Ishikawa (cell line): ENCODE data around the gene ATP6V0C.

Experiments
- CEBPB ChIP-seq: IDR thresholded peaks from 2 replicates; pipeline ENCODE4 v1.6.1; 2012
- CREB1 ChIP-seq: IDR thresholded peaks from 2 replicates; pipeline ENCODE4 v1.6.1; 2012; ENCODE audit warnings: low read depth
- EGR1 ChIP-seq: IDR thresholded peaks from 2 replicates; pipeline ENCODE4 v1.6.1; 2012
- EP300 ChIP-seq: IDR thresholded peaks from 2 replicates; pipeline ENCODE4 v1.6.1; 2012; ENCODE audit warnings: borderline replicate concordance
- FOXM1 ChIP-seq: IDR thresholded peaks from 2 replicates; pipeline ENCODE4 v1.6.1; 2012; ENCODE audit warnings: low read depth, borderline replicate concordance
- NFIC ChIP-seq: IDR thresholded peaks from 2 replicates; pipeline ENCODE4 v1.6.1; 2012
- RAD21 ChIP-seq: IDR thresholded peaks from 2 replicates; pipeline ENCODE4 v1.6.1; 2012; ENCODE audit warnings: low read depth
- TAF1 ChIP-seq: IDR thresholded peaks from 2 replicates; pipeline ENCODE4 v1.6.1; 2012; ENCODE audit warnings: low read depth, mild to moderate bottlenecking
- TCF12 ChIP-seq: IDR thresholded peaks from 2 replicates; pipeline ENCODE4 v1.6.1; 2012; ENCODE audit warnings: low read depth
- TEAD4 ChIP-seq: IDR thresholded peaks from 2 replicates; pipeline ENCODE4 v1.6.1; 2012
- YY1 ChIP-seq: IDR thresholded peaks from 2 replicates; pipeline ENCODE4 v1.6.1; 2012; ENCODE audit warnings: low read depth
- ZBTB7A ChIP-seq: IDR thresholded peaks from 2 replicates; pipeline ENCODE4 v1.6.1; 2012; ENCODE audit warnings: low read depth
- TF ChIP-seq, protein P1 (sequence below): IDR thresholded peaks from 2 replicates; pipeline ENCODE4 v1.6.1; 2012
- TF ChIP-seq, protein P2 (sequence below): IDR thresholded peaks from 2 replicates; pipeline ENCODE4 v1.6.1; 2012
- TF ChIP-seq, protein P3 (sequence below): IDR thresholded peaks from 2 replicates; pipeline ENCODE4 v1.6.1; 2012; ENCODE audit warnings: low read depth, mild to moderate bottlenecking

ATP6V0C gene

DNA sequence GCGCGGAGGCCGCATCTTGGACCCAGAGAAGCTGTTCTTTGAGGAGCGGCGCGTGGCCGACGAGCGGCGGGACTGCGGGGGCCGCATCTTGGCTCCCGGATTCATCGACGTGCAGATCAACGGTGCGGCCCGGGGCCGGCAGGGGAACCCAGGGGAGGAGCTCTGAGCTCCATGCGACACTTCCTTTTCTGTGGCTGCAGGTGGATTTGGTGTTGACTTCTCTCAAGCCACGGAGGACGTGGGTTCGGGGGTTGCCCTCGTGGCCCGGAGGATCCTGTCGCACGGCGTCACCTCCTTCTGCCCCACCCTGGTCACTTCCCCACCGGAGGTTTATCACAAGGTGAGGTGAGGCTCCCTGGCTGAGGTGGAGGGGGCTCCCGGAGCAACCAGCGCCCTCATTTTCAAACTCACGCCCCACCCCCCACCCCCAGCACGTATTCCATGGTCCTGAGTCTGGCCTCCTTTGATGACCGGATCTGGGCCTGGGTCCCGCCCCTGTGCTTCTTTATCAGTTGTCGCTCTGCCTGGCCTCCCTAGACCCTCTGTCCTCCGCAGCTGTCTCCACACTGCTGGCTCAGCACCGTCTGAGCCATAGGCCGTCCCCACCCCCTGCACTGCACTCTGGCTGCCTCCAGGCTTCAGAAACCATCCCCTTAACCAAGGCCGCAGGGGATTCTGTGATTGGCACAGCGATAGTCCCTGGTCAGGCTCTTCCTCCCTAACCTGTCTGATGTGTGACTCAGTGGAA is 7.2 kb downstream of the ATP6V0C start:
- TF ChIP-seq, protein P1, sequence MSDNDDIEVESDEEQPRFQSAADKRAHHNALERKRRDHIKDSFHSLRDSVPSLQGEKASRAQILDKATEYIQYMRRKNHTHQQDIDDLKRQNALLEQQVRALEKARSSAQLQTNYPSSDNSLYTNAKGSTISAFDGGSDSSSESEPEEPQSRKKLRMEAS = no peak
- TF ChIP-seq EGR1 (no peak), ZBTB7A (no peak), NFIC (no peak), CREB1 (no peak), TAF1 (no peak), EP300 (no peak), CEBPB (no peak), TEAD4 (no peak), RAD21 (no peak)
- TF ChIP-seq, protein P2, sequence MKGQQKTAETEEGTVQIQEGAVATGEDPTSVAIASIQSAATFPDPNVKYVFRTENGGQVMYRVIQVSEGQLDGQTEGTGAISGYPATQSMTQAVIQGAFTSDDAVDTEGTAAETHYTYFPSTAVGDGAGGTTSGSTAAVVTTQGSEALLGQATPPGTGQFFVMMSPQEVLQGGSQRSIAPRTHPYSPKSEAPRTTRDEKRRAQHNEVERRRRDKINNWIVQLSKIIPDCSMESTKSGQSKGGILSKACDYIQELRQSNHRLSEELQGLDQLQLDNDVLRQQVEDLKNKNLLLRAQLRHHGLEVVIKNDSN = no peak

DNA sequence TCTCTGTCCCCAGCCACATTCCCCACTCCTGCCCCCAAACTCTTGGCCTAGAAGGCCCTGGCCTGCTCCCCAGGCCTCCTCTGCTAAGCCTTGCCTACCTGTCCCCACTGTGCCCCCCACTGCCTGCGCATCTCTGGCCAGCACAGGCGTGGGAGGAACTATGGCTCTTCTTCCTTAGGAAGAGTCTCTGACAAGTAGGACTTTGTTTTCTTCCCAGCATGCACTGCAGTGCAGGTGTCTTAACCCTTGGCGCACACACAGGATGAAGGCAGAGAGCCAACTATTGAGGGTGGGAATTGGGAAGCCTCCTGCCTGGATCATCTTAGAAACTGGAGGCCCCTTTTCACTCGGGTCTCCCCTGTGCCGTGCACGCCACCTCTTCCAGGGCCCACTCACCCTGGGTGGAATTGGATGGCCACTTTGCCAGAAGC is 10.1 kb downstream of the ATP6V0C start:
- TF ChIP-seq TAF1 (no peak), CREB1 (no peak), ZBTB7A (no peak), EGR1 (no peak), EP300 (no peak), RAD21 (no peak)
- TF ChIP-seq, protein P2 = no peak

DNA sequence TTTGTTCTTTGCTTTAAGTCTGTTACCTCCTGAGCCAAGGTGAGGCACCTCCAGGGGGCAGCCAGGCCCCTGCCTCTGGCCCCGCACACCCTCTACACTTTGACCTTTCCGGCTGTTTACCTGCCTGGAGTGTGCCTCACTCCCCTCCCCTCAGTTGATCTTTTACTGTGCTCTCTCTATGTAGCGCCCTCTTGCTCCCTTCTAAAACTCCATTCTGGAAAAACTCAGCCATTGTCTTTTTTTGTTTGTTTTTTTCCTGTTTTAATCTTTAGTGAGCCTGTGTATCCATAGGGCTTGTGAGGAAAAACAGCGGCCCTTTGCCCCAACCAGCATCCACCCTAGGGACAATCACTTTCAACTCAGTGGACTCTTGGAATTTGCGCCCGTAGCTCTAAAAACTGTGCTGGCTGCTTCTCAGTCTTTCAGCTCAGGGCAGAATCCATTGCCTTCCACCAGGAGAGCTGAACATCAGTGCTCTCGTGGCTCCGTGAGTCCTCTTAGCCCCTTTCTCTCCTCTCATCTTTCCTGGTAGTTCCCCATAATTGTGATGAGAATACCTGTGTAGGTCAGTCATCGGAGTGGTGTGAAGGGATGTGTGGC is 10.7 kb downstream of the ATP6V0C start:
- TF ChIP-seq YY1 (no peak), NFIC (no peak), TCF12 (no peak), CREB1 (no peak), TAF1 (no peak), CEBPB (no peak), EGR1 (no peak), FOXM1 (no peak), RAD21 (no peak), TEAD4 (no peak), EP300 (no peak), ZBTB7A (no peak)
- TF ChIP-seq, protein P1 = no peak

DNA sequence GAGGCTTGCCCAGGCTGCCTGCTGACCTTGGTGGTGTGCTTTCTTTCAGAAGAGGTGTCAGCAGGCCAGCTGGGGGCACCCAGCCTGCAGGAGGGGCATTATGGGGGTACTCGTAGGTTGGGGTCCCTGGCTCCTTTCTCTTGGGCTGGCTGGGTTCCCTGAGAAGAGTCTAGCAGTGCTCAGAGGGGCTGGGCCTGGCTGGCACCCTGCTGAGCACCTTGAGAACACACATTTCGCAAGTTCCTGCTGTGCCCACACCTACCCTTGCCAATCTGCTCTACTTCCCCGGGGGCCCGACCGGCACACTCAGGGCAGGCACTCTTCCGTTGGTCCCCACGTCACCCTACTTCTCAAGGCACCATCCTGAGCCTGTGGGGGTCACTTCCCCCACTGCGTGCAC is 12.4 kb downstream of the ATP6V0C start:
- TF ChIP-seq CEBPB (no peak), YY1 (no peak), RAD21 (no peak), TCF12 (no peak), EGR1 (no peak), ZBTB7A (no peak), EP300 (no peak), NFIC (no peak), CREB1 (no peak), FOXM1 (no peak), TEAD4 (no peak)
- TF ChIP-seq, protein P3, sequence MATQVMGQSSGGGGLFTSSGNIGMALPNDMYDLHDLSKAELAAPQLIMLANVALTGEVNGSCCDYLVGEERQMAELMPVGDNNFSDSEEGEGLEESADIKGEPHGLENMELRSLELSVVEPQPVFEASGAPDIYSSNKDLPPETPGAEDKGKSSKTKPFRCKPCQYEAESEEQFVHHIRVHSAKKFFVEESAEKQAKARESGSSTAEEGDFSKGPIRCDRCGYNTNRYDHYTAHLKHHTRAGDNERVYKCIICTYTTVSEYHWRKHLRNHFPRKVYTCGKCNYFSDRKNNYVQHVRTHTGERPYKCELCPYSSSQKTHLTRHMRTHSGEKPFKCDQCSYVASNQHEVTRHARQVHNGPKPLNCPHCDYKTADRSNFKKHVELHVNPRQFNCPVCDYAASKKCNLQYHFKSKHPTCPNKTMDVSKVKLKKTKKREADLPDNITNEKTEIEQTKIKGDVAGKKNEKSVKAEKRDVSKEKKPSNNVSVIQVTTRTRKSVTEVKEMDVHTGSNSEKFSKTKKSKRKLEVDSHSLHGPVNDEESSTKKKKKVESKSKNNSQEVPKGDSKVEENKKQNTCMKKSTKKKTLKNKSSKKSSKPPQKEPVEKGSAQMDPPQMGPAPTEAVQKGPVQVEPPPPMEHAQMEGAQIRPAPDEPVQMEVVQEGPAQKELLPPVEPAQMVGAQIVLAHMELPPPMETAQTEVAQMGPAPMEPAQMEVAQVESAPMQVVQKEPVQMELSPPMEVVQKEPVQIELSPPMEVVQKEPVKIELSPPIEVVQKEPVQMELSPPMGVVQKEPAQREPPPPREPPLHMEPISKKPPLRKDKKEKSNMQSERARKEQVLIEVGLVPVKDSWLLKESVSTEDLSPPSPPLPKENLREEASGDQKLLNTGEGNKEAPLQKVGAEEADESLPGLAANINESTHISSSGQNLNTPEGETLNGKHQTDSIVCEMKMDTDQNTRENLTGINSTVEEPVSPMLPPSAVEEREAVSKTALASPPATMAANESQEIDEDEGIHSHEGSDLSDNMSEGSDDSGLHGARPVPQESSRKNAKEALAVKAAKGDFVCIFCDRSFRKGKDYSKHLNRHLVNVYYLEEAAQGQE = no peak
- TF ChIP-seq, protein P1 = no peak

DNA sequence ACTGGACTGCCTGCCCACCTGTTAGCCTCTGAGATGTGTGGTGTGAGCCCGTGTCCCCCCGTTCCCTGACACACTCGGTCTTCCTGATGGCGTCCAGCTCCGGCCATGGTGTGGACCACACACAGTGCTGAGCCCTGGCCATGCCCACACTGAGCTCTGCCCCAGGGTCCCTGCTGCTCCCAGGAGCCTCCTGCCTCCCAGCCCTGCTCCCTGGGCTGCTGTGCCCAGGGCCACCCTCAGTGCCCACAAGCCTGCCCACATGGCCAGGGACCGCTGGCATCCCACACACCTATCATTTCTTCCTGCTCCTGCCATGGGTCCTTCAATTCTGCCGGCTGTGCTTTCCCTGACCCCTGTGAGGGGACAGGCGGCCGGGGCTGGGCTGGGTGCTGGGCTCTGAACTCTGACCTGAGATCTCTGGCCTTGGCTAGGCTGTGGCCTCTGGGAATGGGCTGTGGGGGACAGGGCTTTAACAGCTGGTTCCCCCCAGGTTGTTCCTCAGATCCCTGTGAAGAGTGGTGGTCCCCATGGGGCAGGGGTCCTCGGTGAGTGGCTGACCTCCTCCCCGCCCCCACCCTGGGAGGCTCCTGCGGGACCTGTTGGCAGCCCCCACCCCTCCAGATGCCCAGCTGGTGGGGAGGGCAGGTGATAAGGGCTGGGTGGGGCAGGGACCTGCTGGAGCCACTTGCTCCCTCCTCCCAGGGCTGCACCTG is 13.5 kb downstream of the ATP6V0C start:
- TF ChIP-seq CREB1 (no peak), RAD21 (no peak), ZBTB7A (no peak), TAF1 (no peak), EGR1 (no peak), CEBPB (no peak), TEAD4 (no peak), EP300 (no peak)
- TF ChIP-seq, protein P2 = no peak
- TF ChIP-seq, protein P1 = no peak

DNA sequence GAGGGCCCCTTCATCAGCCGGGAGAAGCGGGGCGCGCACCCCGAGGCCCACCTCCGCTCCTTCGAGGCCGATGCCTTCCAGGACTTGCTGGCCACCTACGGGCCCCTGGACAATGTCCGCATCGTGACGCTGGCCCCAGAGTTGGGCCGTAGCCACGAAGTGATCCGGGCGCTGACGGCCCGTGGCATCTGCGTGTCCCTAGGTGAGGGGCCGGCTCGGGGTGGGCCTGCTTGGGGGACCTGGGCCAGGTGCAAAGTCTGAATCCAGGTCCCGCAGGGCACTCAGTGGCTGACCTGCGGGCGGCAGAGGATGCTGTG is 14.0 kb downstream of the ATP6V0C start:
- TF ChIP-seq CREB1 (no peak), YY1 (no peak), FOXM1 (no peak), TCF12 (no peak), EP300 (no peak), TAF1 (no peak), CEBPB (no peak)
- TF ChIP-seq, protein P3 = no peak
- TF ChIP-seq, protein P1 = no peak
